Ovary (tissue), 9 donors: ENCODE data around the gene HSPA12A. TPM values are rescaled to one million over a fixed set of nuclear protein-coding genes. Genes with fewer than 3 reads are reported as not detected.

Source experiments
- DNase-seq, 5 donors: peaks; one replicate each; pipeline ENCODE4 v3.0.0-alpha.2; 2019 to 2020
- H3K27ac ChIP-seq, 2 donors: fragments of 200-600 bp; one replicate each; pipeline versions ENCODE4 v1.5.1 to v1.8.0; 2019 to 2022
- H3K27me3 ChIP-seq: fragments of 200-600 bp; one replicate; pipeline ENCODE4 v1.8.0; 2022
- H3K36me3 ChIP-seq: fragments of 200-600 bp; sonication (generic); one replicate; pipeline ENCODE4 v1.5.1; 2019
- H3K4me1 ChIP-seq: one replicate; pipeline ENCODE4 v1.8.1; 2013; ENCODE audit warnings: mild to moderate bottlenecking, moderate library complexity; ENCODE audit not compliant: insufficient read depth
- H3K4me3 ChIP-seq: fragments of 200-600 bp; sonication (generic); one replicate; pipeline ENCODE4 v1.5.1; 2017
- H3K9me3 ChIP-seq, 2 donors: fragments of 200-600 bp in 1 of 2; sonication (generic) in 1 of 2; one replicate each; pipeline versions ENCODE4 v1.5.1 to v1.8.1; 2013 to 2019; ENCODE audit warnings: mild to moderate bottlenecking in 1 of 2, moderate library complexity in 1 of 2
- EP300 ChIP-seq: sonication (generic); formaldehyde crosslinking; IDR thresholded peaks from one replicate; pipeline ENCODE4 v1.6.1; 2017; ENCODE audit warnings: antibody characterized with exemption
- POLR2A ChIP-seq: fragments of 450-650 bp; IDR thresholded peaks from one replicate; pipeline ENCODE4 v1.6.1; 2017; ENCODE audit warnings: antibody characterized with exemption, mild to moderate bottlenecking, moderate library complexity
- WGBS, 3 donors: extraction: QIAGEN DNeasy Blood & Tissue Kit in 1 of 3; methylation state at CpG; one replicate each; pipeline versions ENCODE4 v1.1.5 to v1.1.7; 2013 to 2017; 5-methylcytosine and 5-hydroxymethylcytosine counted together
- intact Hi-C, 4 donors: fragments of 100-400 bp; cut with DNase I; formaldehyde crosslinking; loops; one replicate each; pipeline versions ENCODE4 v1.11.0 to v1.15.1; 2022 to 2023
- polyA plus RNA-seq, 2 donors: library from polyadenylated mRNA; stranded (reverse); fragments of 200-250 nt in 1 of 2; fragments of 350-450 nt in 1 of 2; fragmentation: Illumina TruSeq in 1 of 2; extraction: RNeasy Lipid Tissue Mini Kit (QIAGEN cat#74804) in 1 of 2; gene quantifications; one replicate each; pipeline ENCODE4 v1.2.3, GENCODE V29; 2013 to 2014
- total RNA-seq, 7 donors: library from RNA; depleted of rRNA in 2 of 7; stranded (reverse); fragments of >200 nt in 2 of 7; fragmentation: NEBNext Ultra II Directional in 3 of 7; extraction: Animal tissue kit (Norgen Biotek cat#: 25700) in 3 of 7; gene quantifications; one replicate each; pipeline versions ENCODE4 v1.1.0 to v1.2.4, GENCODE V29; 2016 to 2023
- TF ChIP-seq, protein P1 (sequence below), 3 donors: fragments of 450-650 bp in 2 of 3; fragments of 200-600 bp in 1 of 3; IDR thresholded peaks; one replicate each; pipeline versions ENCODE4 v1.5.1 to v1.8.0; 2016 to 2022; ENCODE audit warnings: antibody characterized with exemption in 3 of 3, mild to moderate bottlenecking in 1 of 3
- donor health status: DM: no; HTN: no; CAD: no; lungs with moderate emphysema.
- donor health status: DM: no; HTN: no; CAD: no.
- donor health status: Bipolar disorder and iron deficiency.
- donor health status: DM: yes; HTN: yes; CAD: no.
- donor health status: DM: no; HTN: no; CAD: no.
- donor health status: DM: yes; HTN: yes; CAD: no.

Gene HSPA12A
- total and polyA plus RNA-seq, 9 donors = 16.0 to 47.5 (median 36.4) TPM

GRCh38 chr10:116744163-116744753, 1.9 kb upstream of the HSPA12A start:
- 92 to 94% (median 93%) methylated on average over 12 of the region's 12 CpGs for WGBS, 3 donors
- intact Hi-C loops = loop anchor here (1.0 to 10.0 kb wide), 3 partner anchors 44 to 59 kb away; no protein-coding TSS in a partner anchor
- no peak overlapping the region for H3K27ac ChIP-seq
- no peaks in the 10 kb centered on the region for H3K36me3 ChIP-seq
- no peak overlapping the region for H3K4me3 ChIP-seq
- TF ChIP-seq, protein P1, sequence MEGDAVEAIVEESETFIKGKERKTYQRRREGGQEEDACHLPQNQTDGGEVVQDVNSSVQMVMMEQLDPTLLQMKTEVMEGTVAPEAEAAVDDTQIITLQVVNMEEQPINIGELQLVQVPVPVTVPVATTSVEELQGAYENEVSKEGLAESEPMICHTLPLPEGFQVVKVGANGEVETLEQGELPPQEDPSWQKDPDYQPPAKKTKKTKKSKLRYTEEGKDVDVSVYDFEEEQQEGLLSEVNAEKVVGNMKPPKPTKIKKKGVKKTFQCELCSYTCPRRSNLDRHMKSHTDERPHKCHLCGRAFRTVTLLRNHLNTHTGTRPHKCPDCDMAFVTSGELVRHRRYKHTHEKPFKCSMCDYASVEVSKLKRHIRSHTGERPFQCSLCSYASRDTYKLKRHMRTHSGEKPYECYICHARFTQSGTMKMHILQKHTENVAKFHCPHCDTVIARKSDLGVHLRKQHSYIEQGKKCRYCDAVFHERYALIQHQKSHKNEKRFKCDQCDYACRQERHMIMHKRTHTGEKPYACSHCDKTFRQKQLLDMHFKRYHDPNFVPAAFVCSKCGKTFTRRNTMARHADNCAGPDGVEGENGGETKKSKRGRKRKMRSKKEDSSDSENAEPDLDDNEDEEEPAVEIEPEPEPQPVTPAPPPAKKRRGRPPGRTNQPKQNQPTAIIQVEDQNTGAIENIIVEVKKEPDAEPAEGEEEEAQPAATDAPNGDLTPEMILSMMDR (IDR thresholded peaks at IDR 0.05) = no peak
- TF ChIP-seq POLR2A (no peak), EP300 (no peak)
- H3K27me3 ChIP-seq = no peaks in the 10 kb centered on the region
- DNase-seq = no peak
- peaks cover 5% of the 10 kb centered on the region for H3K4me1 ChIP-seq
- no peaks in the 10 kb centered on the region for H3K9me3 ChIP-seq

DNA sequence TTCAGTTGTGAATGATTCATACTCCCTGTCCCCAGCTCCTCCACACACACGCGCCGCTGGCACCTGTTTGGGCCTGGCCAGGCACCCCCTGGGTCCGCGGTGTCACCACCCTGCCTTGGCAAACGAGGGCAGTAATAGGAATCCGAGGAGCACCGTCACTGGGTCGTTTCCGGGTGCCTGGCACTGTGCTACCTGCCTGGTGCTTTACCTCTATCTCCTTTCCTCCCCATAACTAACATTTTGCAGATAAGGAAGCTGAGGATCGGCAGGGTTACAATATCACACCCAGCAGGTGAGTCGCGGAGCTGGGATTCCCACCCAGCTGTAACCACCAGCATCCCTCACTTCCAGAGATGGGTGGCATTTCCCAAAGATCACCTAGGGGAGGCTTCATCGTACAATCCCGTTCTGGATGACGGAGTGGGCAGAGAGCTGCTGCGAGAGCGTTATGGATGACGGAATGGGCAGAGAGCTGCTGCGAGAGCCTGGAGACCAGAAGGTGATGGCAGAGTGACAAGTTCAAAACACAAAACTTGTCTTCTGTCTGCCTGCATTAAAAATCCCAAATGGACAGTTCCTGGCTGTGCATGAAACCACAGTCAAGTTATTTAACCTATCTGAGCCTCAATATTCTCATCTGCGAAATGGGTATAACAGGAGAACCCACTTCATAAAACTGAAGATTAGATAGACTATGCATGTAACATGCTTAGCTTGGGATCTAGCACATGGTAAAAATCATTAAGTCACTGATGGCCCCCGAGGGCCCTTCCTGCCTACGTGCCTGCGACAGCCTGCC, 1.1 kb upstream of the HSPA12A start:
- Histone ChIP-seq H3K4me1 (peaks cover 8% of the 10 kb centered on the region), H3K27me3 (no peaks in the 10 kb centered on the region), H3K27ac (no peak overlapping the region), H3K36me3 (no peaks in the 10 kb centered on the region), H3K4me3 (peak overlapping the region; percentile 92), H3K9me3 (no peaks in the 10 kb centered on the region)
- DNase-seq = no peak
- WGBS, 3 donors = 45 to 56% (median 50%) methylated on average over 23 to 24 of the region's 24 CpGs
- TF ChIP-seq POLR2A = no peak
- TF ChIP-seq, protein P1 (IDR thresholded peaks at IDR 0.05) = no peak
- TF ChIP-seq EP300 = no peak
- intact Hi-C loops = loop anchor here (1.0 to 10.0 kb wide), 3 partner anchors 45 to 59 kb away; no protein-coding TSS in a partner anchor

DNA sequence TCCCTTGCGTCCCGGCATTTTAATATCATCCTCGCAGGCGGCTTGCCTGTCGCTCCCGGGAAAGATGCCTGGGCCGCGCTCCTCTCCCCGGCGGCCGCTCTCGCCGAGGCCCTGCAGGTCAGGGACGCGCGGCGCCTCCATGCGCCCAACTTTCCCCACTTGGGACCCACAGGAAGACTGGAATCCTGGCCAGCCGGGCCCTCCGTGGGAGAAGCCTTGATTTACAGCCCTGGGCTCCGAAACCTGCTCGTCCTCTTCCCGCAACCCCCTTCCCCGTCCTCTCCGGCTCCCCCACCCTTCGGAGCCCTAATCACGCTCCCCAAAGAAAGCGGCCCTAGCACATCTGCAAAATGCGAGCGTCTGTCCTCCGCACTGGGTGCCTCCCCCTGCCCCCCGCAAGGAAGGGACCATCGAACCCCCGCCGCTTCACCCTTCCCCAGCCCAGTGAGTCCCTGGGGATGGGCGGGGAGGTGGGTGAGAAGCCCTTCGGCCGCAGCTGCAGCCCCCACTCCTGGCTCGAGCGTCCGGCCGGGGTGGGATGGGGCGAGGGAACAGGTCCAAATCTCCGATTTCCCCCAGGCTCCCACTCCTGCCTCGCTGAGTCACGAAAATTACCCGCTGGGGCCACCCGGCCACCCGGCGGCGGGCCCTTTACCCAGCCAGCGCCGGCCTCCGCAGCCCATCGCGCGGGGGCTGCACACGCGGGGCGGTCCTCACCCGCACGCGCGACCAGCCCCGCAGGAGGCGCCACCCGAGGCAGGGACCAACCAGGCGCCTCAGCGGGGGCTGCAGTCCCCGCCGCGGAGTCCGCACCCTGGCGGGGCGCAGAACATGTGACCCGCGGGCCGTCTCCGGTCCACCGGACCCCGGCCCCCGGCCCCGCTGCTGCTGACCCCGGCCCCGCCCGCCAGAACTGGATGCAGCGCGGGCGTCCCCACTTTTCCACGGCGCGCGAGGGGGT, 695 bp downstream of the HSPA12A start:
- Histone ChIP-seq H3K27me3 (no peaks in the 10 kb centered on the region), H3K4me3 (peak overlapping the region; percentile 92), H3K4me1 (peaks cover 19% of the 10 kb centered on the region), H3K9me3 (no peaks in the 10 kb centered on the region), H3K36me3 (no peaks in the 10 kb centered on the region), H3K27ac (peak overlapping the region; percentile 79 to 83)
- TF ChIP-seq POLR2A (no peak), EP300 (no peak)
- TF ChIP-seq, protein P1 (IDR thresholded peaks at IDR 0.05) = no peak
- 0 to 3% (median 0%) methylated on average over 42 to 93 of the region's 93 CpGs for WGBS, 3 donors
- DNase-seq = peak; percentile 66 to 82 (median 67)
- intact Hi-C loops = loop anchor here (2.0 to 10.0 kb wide), 3 partner anchors 47 to 57 kb away; no protein-coding TSS in a partner anchor

DNA sequence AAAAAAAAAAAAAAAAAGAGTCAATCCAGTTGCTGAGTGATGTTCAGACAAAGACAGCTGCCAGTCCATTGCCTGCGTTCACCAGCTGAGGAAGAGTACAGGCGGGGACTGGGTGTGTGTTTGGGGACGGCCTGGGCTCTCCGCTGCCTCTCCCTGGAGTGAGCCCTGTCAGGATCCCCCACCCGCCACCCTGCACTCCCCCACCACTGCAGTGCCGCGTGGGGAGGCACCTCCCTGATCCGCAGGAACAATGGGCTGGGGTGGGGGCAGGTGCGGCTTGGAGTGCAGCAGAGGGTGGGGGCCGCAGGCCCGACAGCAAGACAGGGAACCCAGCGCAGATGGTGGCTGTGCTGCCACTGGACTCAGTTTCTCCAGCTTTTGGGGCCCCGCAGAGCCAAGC, 1.4 kb downstream of the HSPA12A start:
- Histone ChIP-seq H3K36me3 (no peaks in the 10 kb centered on the region), H3K27me3 (no peaks in the 10 kb centered on the region), H3K4me1 (peaks cover 19% of the 10 kb centered on the region), H3K9me3 (no peaks in the 10 kb centered on the region), H3K4me3 (peak overlapping the region; percentile 92), H3K27ac (peak overlapping the region in 1 of 2 donors; percentile 79)
- no peak for TF ChIP-seq EP300
- TF ChIP-seq, protein P1 (IDR thresholded peaks at IDR 0.05) = no peak
- TF ChIP-seq POLR2A = no peak
- WGBS, 3 donors = 18 to 28% (median 19%) methylated on average over 8 to 13 of the region's 13 CpGs
- peak in 2 of 5 donors; percentile 37 to 53 for DNase-seq
- intact Hi-C loops = loop anchor here (2.0 to 10.0 kb wide), 3 partner anchors 46 to 56 kb away; no protein-coding TSS in a partner anchor
